Measurements from ENCODE around the gene RPH3AL.
"Not testable (repeated sequence)": the region's sequence is repeated elsewhere in the genome, so short reads cannot be mapped to it uniquely, and the experiment has no call there.

GRCh38 chr17:201257-201656, 151.3 kb downstream of the RPH3AL start:
- TF ChIP-seq POLR2A (IDR thresholded peaks at IDR 0.05; ENCODE audit: low read depth, low read length); EP300 (IDR thresholded peaks at IDR 0.05; ENCODE audit: borderline replicate concordance in 1 of 2, control insufficient read depth in 1 of 2, low read depth in 2 of 2, low read length in 2 of 2); IRF3 (IDR thresholded peaks at IDR 0.05); TCF7 (IDR thresholded peaks at IDR 0.05; ENCODE audit: borderline replicate concordance); BHLHE40 (IDR thresholded peaks at IDR 0.05; ENCODE audit: borderline replicate concordance in 1 of 2, low read depth in 2 of 2, low read length in 1 of 2); SIN3A (IDR thresholded peaks at IDR 0.05; ENCODE audit: low read depth, low read length); CREM (IDR thresholded peaks at IDR 0.05; ENCODE audit: low read depth); ELK1 (IDR thresholded peaks at IDR 0.05; ENCODE audit: low read depth, low read length); ZNF274 (IDR thresholded peaks at IDR 0.05; ENCODE audit: insufficient read depth, insufficient read length); CTCF (IDR thresholded peaks at IDR 0.05 in 2 of 3, conservative IDR thresholded peaks at IDR 0.05 in 1 of 3; ENCODE audit: control insufficient read depth in 2 of 3, extremely low read depth in 1 of 3, insufficient read depth in 1 of 3, low read depth in 3 of 3, low read length in 3 of 3); NR2C2 (IDR thresholded peaks at IDR 0.05; ENCODE audit: borderline replicate concordance, control insufficient read depth, insufficient read length, low read depth): not testable (repeated sequence)
